GM21447 (cell line): ENCODE measurements around the gene ANKRD11.
A peak's percentile ranks its signal among the peaks of the same experiment; 100 is the strongest.
"Not testable (repeated sequence)": the region's sequence is repeated elsewhere in the genome, so short reads cannot be mapped to it uniquely, and the experiment has no call there.

ENCODE experiments used
- ATAC-seq: cut with Tn5 transposase; IDR thresholded peaks from one replicate; pipeline ENCODE4 v1.9.1; 2021; ENCODE audit not compliant: unreplicated experiment

Gene ANKRD11

GRCh38 chr16:89334050-89334449 lies 156.3 kb downstream of the ANKRD11 start:
- no peak for ATAC-seq

DNA sequence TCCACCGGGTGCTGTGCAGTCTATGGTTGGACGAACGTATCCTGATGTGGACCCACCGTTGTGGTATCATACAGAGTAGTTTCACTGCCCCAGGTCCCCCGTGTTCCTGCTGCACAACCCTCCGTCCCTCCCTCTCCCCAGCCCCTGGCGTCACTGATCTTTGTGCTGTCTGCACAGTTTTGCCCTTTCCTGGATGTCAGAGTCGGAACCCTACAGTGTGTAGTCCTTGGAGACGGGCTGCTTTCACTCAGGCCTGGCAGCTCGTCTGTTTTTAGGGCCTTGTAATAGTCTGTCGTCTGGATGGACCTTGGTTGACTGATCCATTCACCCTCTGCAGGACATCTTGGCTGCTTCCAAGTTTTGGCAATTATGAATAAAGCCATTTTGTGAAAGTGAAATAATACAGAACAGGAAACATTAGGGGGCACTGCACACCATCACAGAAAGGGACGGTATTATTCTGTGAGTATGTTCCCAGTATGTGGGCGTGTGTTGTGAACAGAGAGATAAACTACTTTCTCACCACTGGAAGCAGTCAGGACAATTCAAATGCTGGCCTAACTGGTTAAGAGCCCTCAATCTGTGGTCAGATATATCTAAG lies 156.9 kb downstream of the ANKRD11 start:
- ATAC-seq: not testable (repeated sequence)

DNA sequence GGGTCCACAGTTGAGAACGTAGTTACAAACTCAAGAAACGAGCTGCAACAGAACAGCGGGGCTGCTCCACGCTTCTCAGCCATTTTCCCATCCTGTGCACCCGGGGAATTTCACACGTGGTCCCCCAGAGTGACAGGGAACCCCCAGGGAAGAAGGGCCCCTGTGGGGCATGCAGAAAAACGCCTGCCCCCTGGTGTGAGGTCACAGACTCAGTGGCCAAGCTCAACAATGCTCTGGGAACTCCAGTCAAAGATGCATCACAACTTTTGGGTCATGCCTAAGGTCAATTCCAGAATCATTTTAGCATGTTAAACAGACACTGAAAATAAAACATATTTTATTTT lies 157.5 kb downstream of the ANKRD11 start:
- no peak for ATAC-seq

DNA sequence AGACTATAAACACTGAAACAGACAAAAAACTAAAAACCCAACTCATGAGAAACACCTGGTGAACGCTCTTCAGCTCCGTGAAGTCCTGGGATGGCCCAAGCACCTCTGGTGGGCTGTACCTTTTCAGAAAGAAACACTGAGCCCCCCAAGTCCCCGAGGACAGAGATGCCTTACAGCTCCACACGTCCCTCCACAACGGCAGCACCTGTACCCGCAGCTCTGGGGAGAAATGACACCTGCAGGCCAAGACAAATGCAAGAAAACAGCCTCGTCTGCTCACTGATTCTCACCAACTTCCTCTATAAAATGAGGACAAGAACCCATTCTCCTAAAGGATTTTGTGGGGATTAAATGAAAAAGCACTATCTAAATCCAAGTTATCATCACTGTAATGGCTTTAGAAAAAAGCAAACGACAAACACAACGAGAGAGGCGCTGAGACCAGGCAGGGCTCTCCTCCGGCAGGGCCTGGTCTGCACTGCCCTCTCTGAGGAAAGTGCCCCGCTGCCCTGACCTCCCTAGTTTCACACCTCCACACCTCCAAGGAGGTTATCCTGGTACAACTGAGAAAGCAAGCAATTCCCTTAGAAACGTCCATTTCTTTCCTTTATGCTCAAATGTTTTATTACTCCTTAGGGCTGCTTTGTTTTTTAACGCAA lies 158.0 kb downstream of the ANKRD11 start:
- ATAC-seq: no peak

DNA sequence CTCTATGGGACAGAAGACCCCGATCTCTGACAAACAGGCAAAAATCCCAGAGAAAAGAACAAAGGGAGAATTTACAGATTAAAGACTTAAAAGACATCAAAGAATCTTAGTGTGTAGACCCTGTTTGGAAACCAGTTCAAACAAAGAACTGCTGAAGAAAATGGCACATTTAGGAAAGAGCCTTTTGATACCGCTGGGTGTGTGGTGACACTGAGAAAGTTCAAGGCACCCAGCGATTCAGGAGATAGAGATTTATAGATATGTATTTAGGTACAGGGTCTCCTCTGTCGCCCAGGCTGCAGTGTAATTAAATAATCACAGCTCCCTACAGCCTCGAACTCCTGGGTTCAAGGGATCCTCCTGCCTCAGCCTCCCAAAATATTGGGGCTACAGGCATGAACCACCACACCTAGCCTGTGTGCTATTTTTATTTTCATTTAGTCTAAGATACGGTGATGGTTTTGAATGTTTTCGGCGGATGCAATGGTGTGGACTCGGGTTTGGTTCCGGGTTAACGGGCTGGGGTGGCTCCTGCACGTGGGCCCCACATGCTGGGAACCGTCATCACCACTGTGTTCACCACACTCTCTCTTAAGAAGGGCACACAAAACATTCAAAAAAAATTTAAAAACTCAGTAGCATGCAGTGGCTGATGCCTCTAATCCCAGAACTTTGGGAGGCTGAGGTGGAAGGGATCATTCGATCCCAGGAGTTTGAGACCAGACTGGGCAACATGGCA lies 158.8 kb downstream of the ANKRD11 start:
- no peak for ATAC-seq

- ATAC-seq: no peak
These were observed 160.0 kb downstream of the ANKRD11 start for GRCh38 chr16:89330177-89330856.

DNA sequence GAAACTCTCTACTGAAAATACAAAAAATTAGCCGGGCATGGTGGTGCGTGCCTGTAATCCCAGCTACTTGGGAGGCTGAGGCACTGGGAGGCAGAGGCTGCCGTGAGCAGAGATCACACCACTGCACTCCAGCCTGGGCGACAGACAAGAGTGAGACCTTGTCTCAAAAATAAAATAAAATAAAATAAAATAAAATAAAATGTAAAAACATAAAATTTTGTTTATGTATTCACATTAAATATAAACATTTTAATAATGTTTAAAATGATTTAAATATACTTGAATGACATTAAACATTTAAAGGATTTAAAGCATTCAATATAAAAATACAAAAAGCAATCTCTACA lies 160.6 kb downstream of the ANKRD11 start:
- not testable (repeated sequence) for ATAC-seq

- not testable (repeated sequence) for ATAC-seq
These were observed 161.7 kb downstream of the ANKRD11 start for GRCh38 chr16:89328412-89329400.

- no peak for ATAC-seq
These were observed 163.6 kb downstream of the ANKRD11 start for GRCh38 chr16:89326721-89327120.

GRCh38 chr16:89325861-89326471 lies 164.4 kb downstream of the ANKRD11 start:
- no peak for ATAC-seq

- ATAC-seq: peak; percentile 74
These were observed 166.0 kb downstream of the ANKRD11 start for GRCh38 chr16:89324056-89325010.

GRCh38 chr16:89323120-89323960 lies 167.0 kb downstream of the ANKRD11 start:
- no peak for ATAC-seq

DNA sequence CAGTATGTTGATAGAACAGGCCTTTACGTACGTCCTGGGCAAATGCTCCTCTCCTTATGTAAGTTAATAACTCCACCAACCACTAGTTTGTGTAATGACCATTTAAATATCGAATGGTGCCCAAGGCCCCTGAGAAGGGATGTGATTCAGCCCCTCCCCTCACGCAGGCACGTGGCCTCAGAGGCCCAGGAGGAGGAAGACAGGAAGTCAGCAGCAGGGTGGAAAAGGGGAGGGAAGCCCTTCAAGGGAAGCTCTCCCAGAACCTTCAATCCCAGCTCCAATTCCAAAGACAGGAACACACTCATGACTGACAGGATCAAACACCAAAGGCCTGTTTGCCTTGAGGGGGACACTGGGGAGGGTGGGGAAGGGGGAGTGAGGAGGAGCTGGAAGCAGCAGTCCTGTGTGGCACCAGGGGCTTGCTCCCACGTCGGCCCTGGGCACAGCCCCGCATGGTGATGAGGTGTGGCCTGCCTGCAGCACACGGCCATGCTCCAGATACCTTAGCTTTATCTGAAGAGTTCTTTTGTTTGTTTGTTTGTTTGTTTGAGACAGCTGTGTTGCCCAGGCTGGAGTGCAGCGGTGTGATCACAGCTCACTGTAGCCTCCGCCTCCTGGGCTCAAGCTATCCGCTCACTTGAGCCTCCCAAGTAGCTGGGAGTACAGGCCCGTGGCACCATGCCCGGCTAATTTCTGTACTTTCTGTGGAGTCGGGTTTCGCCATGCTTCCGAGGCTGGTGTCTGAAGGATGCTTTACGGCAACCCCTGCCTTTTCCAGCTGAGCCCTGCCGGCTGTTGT lies 167.8 kb downstream of the ANKRD11 start:
- no peak for ATAC-seq

- ATAC-seq: no peak
These were observed 169.4 kb downstream of the ANKRD11 start for GRCh38 chr16:89320782-89321501.

DNA sequence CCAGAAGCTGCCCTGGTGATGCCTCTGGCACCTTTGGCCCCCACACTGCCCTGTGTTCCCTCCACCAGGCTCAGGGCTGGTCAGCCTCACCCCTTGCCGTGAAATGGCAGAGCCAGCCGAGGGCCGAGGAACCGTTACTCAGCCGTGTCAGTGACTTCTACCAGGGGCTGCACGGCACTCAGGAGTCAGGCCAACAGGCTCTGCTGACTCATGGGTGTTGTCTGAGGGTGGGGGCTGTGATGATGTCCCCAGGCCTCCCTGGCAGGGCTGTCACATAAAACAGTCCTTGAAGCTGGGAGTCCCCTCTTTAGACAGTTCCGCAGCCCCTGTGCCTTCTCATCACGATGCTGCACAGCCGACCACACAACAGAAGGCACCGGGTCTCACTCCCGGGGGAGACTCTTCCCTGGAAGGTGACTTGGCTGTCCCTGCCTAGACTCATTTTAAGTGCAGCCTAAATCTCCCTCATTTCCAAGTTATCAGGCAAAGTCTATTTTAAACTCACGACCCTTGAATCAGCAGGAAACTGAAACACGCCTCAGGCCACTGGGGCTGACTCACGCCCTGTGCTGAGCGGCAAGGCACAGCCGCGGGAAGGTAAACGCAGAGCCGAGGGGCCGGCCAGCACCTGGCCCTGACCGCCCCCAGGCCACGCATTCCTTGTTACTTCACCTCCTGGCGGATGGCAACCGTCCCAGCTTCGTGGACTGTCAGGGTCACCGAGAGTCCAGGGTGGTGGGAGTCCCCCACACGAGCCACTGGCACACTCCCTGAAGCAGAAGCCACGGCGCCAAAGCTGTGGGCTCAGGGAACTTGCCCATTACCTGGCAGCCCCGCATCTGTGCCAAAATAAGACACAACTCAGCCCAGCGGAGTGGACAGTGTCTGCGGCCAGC lies 170.2 kb downstream of the ANKRD11 start:
- peak; percentile 33 for ATAC-seq

- ATAC-seq: no peak
These were observed 170.8 kb downstream of the ANKRD11 start for GRCh38 chr16:89319631-89319885.
